HepG2 (cell line): Measurements from ENCODE around the gene IL1RL1. TPM values are rescaled to one million over a fixed set of nuclear protein-coding genes. Genes with fewer than 3 reads are reported as not detected.

Experiments
- ARID5B ChIP-seq: IDR thresholded peaks from 2 replicates; pipeline ENCODE4 v1.4.0; 2020; ENCODE audit warnings: mild to moderate bottlenecking, missing genetic modification reagents
- CREM ChIP-seq, 2 experiments: sonication (generic) in 1 of 2; formaldehyde crosslinking in 1 of 2; IDR thresholded peaks; 2 replicates each; pipeline versions ENCODE4 v1.4.0 to v1.6.1; 2016 to 2020; ENCODE audit warnings: antibody characterized with exemption in 1 of 2, mild to moderate bottlenecking in 1 of 2, missing genetic modification reagents in 1 of 2
- ETV6 ChIP-seq: sonication (generic); formaldehyde crosslinking; conservative IDR thresholded peaks from 2 replicates; pipeline ENCODE4 v1.4.0; 2020; ENCODE audit warnings: missing genetic modification reagents
- FOXA1 ChIP-seq, 2 experiments: fragments of 450-650 bp in 1 of 2; sonication (generic) in 1 of 2; formaldehyde crosslinking in 1 of 2; IDR thresholded peaks; 2 replicates each; pipeline versions ENCODE4 v1.4.0 to v1.6.1; 2016 to 2020; ENCODE audit warnings: missing genetic modification reagents in 1 of 2
- FOXC1 ChIP-seq: sonication (generic); formaldehyde crosslinking; IDR thresholded peaks from 2 replicates; pipeline ENCODE4 v1.8.0; 2022; ENCODE audit warnings: mild to moderate bottlenecking, missing genetic modification reagents, borderline replicate concordance
- GABPB1 ChIP-seq: IDR thresholded peaks from 2 replicates; pipeline ENCODE4 v1.6.1; 2016; ENCODE audit warnings: mild to moderate bottlenecking, missing genetic modification reagents, moderate library complexity, missing compliant biosample characterization
- HOXA7 ChIP-seq: sonication (generic); formaldehyde crosslinking; IDR thresholded peaks from 2 replicates; pipeline ENCODE4 v1.8.1; 2022; ENCODE audit warnings: mild to moderate bottlenecking, missing genetic modification reagents, moderate library complexity
- IKZF4 ChIP-seq: sonication (generic); formaldehyde crosslinking; IDR thresholded peaks from 2 replicates; pipeline ENCODE4 v1.5.1; 2020; ENCODE audit warnings: borderline replicate concordance, mild to moderate bottlenecking, low read depth, missing genetic modification reagents; ENCODE audit errors: not compliant biosample characterization
- KAT7 ChIP-seq: IDR thresholded peaks from 2 replicates; pipeline ENCODE4 v1.6.1; 2018; ENCODE audit warnings: borderline replicate concordance, missing compliant biosample characterization
- KLF11 ChIP-seq: IDR thresholded peaks from 2 replicates; pipeline ENCODE4 v1.6.1; 2016; ENCODE audit warnings: missing compliant biosample characterization
- KLF6 ChIP-seq: IDR thresholded peaks from 2 replicates; pipeline ENCODE4 v1.8.0; 2016; ENCODE audit warnings: missing biosample characterization, missing genetic modification reagents
- NONO ChIP-seq, 2 experiments: fragments of 450-650 bp in 1 of 2; sonication (generic) in 1 of 2; formaldehyde crosslinking in 1 of 2; IDR thresholded peaks in 1 of 2; conservative IDR thresholded peaks in 1 of 2; 2 replicates each; pipeline versions ENCODE4 v1.6.1 to v1.8.0; 2017 to 2022; ENCODE audit warnings: mild to moderate bottlenecking in 1 of 2, missing genetic modification reagents in 1 of 2, moderate library complexity in 1 of 2
- SIX4 ChIP-seq: sonication (generic); formaldehyde crosslinking; IDR thresholded peaks from 2 replicates; pipeline ENCODE4 v1.4.0; 2020; ENCODE audit warnings: missing genetic modification reagents
- SSRP1 ChIP-seq: IDR thresholded peaks from 2 replicates; pipeline ENCODE4 v1.6.1; 2016; ENCODE audit warnings: control low read depth
- TCF7L2 ChIP-seq: IDR thresholded peaks from 2 replicates; pipeline ENCODE4 v1.6.1; 2011; ENCODE audit warnings: mild to moderate bottlenecking, low read depth, low read length, moderate library complexity
- ZBTB34 ChIP-seq: sonication (generic); formaldehyde crosslinking; IDR thresholded peaks from 2 replicates; pipeline ENCODE4 v1.8.0; 2022; ENCODE audit warnings: mild to moderate bottlenecking, missing genetic modification reagents
- ZNF235 ChIP-seq: sonication (generic); formaldehyde crosslinking; IDR thresholded peaks from 2 replicates; pipeline ENCODE4 v1.8.1; 2023; ENCODE audit warnings: mild to moderate bottlenecking, missing genetic modification reagents, borderline replicate concordance
- ZNF280B ChIP-seq: sonication (generic); formaldehyde crosslinking; IDR thresholded peaks from 2 replicates; pipeline ENCODE4 v1.5.0; 2020; ENCODE audit warnings: missing genetic modification reagents, mild to moderate bottlenecking, borderline replicate concordance
- ZNF354B ChIP-seq: sonication (generic); formaldehyde crosslinking; IDR thresholded peaks from 2 replicates; pipeline ENCODE4 v1.8.0; 2022; ENCODE audit warnings: mild to moderate bottlenecking, missing genetic modification reagents
- ZNF367 ChIP-seq: sonication (generic); formaldehyde crosslinking; IDR thresholded peaks from 2 replicates; pipeline ENCODE4 v1.4.0; 2020; ENCODE audit warnings: missing genetic modification reagents, borderline replicate concordance
- ZNF543 ChIP-seq: sonication (generic); formaldehyde crosslinking; IDR thresholded peaks from 2 replicates; pipeline ENCODE4 v1.4.0; 2020; ENCODE audit warnings: mild to moderate bottlenecking, missing genetic modification reagents
- ZNF619 ChIP-seq: sonication (generic); formaldehyde crosslinking; IDR thresholded peaks from 2 replicates; pipeline ENCODE4 v1.4.0; 2020; ENCODE audit warnings: mild to moderate bottlenecking, missing genetic modification reagents
- polyA plus RNA-seq, 8 experiments: library from polyadenylated mRNA; depleted of rRNA in 3 of 8; stranded (reverse) in 7 of 8; unstranded in 1 of 8; fragments of >200 nt; fragmentation: Illumina TruSeq in 4 of 8; extraction: Trizol in 4 of 8; gene quantifications; 2 replicates each; pipeline versions ENCODE4 v1.2.1 to v1.2.3, GENCODE V29; 2011 to 2016; ENCODE audit warnings: low read depth in 4 of 8, missing spikeins in 1 of 8, mixed read lengths in 1 of 8; ENCODE audit not compliant: insufficient read depth in 1 of 8
- total RNA-seq, 5 experiments: library from RNA; depleted of rRNA; stranded (reverse); fragments of >200 nt; fragmentation: Illumina TruSeq; extraction: Trizol; gene quantifications; 2 replicates each; pipeline ENCODE4 v1.2.3, GENCODE V29; 2016; ENCODE audit warnings: low read depth in 1 of 5

Gene IL1RL1
- total and polyA plus RNA-seq, 2 of the 13 experiments (the other 11 are each of a cell fraction or from before 2014, with no cell fraction given), result 0.02 to 0.03 TPM

- TF ChIP-seq ZNF280B (peak; percentile 68; the same call in 1 of the 2 replicates), ZNF619 (CRISPR knock-in tag) (peak; percentile 94), FOXA1 (IDR thresholded peaks at IDR 0.05) (no peak), FOXA1 (CRISPR knock-in tag; IDR thresholded peaks at IDR 0.05) (no peak), HOXA7 (CRISPR knock-in tag) (no peak), IKZF4 (peak; percentile 39), TCF7L2 (no peak), ETV6 (peak; percentile 86), ZNF543 (CRISPR knock-in tag) (peak; percentile 77), ZNF367 (CRISPR knock-in tag) (no peak), CREM (IDR thresholded peaks at IDR 0.05) (no peak), CREM (CRISPR knock-in tag; IDR thresholded peaks at IDR 0.05) (no peak), KAT7 (CRISPR knock-in tag) (peak; percentile 84), SIX4 (CRISPR knock-in tag) (no peak; the same call in 1 of the 2 replicates), NONO (IDR thresholded peaks at IDR 0.05) (no peak), NONO (CRISPR knock-in tag; conservative IDR thresholded peaks at IDR 0.05) (peak; percentile 75), GABPB1 (CRISPR knock-in tag) (peak; percentile 86), ARID5B (CRISPR knock-in tag) (peak; percentile 81; the same call in 1 of the 2 replicates), SSRP1 (CRISPR knock-in tag) (no peak), ZNF235 (CRISPR knock-in tag) (no peak), FOXC1 (CRISPR knock-in tag) (peak; percentile 81), ZBTB34 (CRISPR knock-in tag) (no peak), KLF6 (CRISPR knock-in tag) (peak; percentile 38; the same call in 1 of the 2 replicates), ZNF354B (CRISPR knock-in tag) (0 out of 2 replicates have a peak, but pooled peaks have one; percentile 26), KLF11 (0 out of 2 replicates have a peak, but pooled peaks have one; percentile 35)
These were observed 44.4 kb downstream of the IL1RL1 start, which contains the start of gene IL18R1 (continued) for GRCh38 chr2:102355526-102356380.
